HL-60 (cell line): Measurements from ENCODE around the gene IGFBP4.

Experiments
- DNase-seq, 2 experiments: peaks; one replicate each; pipeline ENCODE4 v3.0.0-alpha.2; 2010 to 2020; ENCODE audit warnings: low read depth in 1 of 2, low spot score in 1 of 2
- H3K27ac ChIP-seq: fragments of 250-450 bp; sonication (Bioruptor Pico); replicated peaks from 2 replicates; pipeline ENCODE4 v1.5.1; 2020; ENCODE audit warnings: mild to moderate bottlenecking, moderate library complexity
- H3K27me3 ChIP-seq: fragments of 250-450 bp; sonication (Bioruptor Pico); 2 replicates; pipeline ENCODE4 v1.5.1; 2021; ENCODE audit warnings: mild to moderate bottlenecking, moderate library complexity; ENCODE audit not compliant: insufficient read depth, poor library complexity, severe bottlenecking
- H3K4me3 ChIP-seq: replicated peaks from 2 replicates; pipeline ENCODE4 v1.5.1; 2011; ENCODE audit warnings: mild to moderate bottlenecking, control low read depth, low read length; ENCODE audit not compliant: insufficient read depth
- GABPA ChIP-seq: IDR thresholded peaks from 2 replicates; pipeline ENCODE4 v1.6.1; 2012; ENCODE audit warnings: low read depth
- POLR2AphosphoS5 ChIP-seq: IDR thresholded peaks from 2 replicates; pipeline ENCODE4 v1.6.1; 2012; ENCODE audit warnings: low read depth
- SPI1 ChIP-seq: IDR thresholded peaks from 2 replicates; pipeline ENCODE4 v1.6.1; 2012; ENCODE audit warnings: low read depth, mild to moderate bottlenecking, borderline replicate concordance
- TF ChIP-seq, protein P1 (sequence below): IDR thresholded peaks from 2 replicates; pipeline ENCODE4 v1.6.1; 2012; ENCODE audit warnings: low read depth; ENCODE audit not compliant: insufficient replicate concordance
- TF ChIP-seq, protein P2 (sequence below): IDR thresholded peaks from one replicate; pipeline ENCODE4 v1.5.1; 2011; ENCODE audit warnings: low read length, control low read depth, inconsistent platforms; ENCODE audit not compliant: insufficient read depth

IGFBP4 gene

DNA sequence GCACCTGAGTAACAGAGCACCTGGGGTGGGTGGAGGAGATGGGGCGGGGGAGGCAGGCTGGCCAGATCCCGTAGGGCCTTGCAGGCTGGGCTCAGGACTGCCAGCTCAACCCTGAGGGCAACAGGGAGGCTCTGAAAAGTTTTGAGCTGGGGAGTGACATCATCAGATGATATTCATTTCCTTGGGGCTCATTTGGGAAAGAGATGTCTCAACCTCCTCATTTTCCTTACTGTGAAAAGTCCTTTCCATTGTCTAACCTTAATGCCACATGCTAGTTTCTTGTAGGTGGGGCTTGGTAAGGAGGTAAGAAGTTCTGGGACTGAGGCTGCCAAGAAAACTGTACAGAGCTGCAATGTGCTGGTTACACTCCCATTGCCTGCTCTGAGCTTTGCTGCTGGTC, 54.4 kb downstream of the IGFBP4 start:
- no peak overlapping the region for H3K27ac ChIP-seq
- DNase-seq = no peak
- no peak overlapping the region for H3K4me3 ChIP-seq
- TF ChIP-seq POLR2AphosphoS5 (no peak), GABPA (no peak), SPI1 (no peak)
- TF ChIP-seq, protein P1, sequence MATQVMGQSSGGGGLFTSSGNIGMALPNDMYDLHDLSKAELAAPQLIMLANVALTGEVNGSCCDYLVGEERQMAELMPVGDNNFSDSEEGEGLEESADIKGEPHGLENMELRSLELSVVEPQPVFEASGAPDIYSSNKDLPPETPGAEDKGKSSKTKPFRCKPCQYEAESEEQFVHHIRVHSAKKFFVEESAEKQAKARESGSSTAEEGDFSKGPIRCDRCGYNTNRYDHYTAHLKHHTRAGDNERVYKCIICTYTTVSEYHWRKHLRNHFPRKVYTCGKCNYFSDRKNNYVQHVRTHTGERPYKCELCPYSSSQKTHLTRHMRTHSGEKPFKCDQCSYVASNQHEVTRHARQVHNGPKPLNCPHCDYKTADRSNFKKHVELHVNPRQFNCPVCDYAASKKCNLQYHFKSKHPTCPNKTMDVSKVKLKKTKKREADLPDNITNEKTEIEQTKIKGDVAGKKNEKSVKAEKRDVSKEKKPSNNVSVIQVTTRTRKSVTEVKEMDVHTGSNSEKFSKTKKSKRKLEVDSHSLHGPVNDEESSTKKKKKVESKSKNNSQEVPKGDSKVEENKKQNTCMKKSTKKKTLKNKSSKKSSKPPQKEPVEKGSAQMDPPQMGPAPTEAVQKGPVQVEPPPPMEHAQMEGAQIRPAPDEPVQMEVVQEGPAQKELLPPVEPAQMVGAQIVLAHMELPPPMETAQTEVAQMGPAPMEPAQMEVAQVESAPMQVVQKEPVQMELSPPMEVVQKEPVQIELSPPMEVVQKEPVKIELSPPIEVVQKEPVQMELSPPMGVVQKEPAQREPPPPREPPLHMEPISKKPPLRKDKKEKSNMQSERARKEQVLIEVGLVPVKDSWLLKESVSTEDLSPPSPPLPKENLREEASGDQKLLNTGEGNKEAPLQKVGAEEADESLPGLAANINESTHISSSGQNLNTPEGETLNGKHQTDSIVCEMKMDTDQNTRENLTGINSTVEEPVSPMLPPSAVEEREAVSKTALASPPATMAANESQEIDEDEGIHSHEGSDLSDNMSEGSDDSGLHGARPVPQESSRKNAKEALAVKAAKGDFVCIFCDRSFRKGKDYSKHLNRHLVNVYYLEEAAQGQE = no peak
- TF ChIP-seq, protein P2, sequence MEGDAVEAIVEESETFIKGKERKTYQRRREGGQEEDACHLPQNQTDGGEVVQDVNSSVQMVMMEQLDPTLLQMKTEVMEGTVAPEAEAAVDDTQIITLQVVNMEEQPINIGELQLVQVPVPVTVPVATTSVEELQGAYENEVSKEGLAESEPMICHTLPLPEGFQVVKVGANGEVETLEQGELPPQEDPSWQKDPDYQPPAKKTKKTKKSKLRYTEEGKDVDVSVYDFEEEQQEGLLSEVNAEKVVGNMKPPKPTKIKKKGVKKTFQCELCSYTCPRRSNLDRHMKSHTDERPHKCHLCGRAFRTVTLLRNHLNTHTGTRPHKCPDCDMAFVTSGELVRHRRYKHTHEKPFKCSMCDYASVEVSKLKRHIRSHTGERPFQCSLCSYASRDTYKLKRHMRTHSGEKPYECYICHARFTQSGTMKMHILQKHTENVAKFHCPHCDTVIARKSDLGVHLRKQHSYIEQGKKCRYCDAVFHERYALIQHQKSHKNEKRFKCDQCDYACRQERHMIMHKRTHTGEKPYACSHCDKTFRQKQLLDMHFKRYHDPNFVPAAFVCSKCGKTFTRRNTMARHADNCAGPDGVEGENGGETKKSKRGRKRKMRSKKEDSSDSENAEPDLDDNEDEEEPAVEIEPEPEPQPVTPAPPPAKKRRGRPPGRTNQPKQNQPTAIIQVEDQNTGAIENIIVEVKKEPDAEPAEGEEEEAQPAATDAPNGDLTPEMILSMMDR = no peak
- H3K27me3 ChIP-seq = peaks cover 19% of the 10 kb centered on the region

DNA sequence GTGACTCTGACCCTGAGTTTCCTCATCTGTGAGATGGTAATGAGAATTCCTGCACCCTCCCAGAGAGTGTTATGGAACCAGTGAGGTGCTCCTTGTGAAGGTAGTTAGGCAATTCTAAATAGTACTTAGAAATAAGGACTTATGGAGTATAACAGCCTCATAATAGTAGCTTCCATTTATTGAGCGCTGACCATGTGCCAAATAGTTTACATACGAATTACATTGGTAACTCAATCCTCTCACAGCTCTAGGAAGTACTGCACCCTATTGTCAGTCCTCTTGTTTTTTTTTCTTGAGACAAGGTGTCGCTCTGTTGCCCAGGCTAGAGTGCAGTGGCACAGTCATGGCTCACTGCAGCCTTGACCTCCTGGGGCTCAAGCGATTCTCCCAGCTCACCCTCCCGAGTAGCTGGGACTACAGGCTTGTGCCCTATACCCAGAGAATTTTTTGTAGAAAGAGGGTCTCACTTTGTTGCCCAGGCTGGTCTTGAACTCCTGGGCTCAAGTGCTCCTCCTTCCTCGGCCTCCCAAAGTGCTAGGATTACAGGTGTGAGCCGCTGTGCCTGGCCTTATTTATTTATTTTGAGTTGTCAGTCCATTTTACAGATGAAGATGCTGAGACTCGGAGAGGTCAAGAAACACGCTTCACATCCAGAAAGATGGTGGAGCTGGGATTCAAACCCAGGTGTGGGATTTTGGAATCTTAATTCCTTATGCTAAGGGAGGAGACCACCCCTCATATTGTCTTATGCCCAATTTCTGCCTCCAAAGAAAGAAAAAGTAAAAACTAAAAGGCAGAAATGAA, 55.2 kb downstream of the IGFBP4 start:
- no peak overlapping the region for H3K27ac ChIP-seq
- TF ChIP-seq, protein P1 = no peak
- TF ChIP-seq, protein P2 = no peak
- TF ChIP-seq SPI1 (no peak), POLR2AphosphoS5 (no peak)
- DNase-seq = no peak
- no peak overlapping the region for H3K4me3 ChIP-seq
- H3K27me3 ChIP-seq = peaks cover 19% of the 10 kb centered on the region

DNA sequence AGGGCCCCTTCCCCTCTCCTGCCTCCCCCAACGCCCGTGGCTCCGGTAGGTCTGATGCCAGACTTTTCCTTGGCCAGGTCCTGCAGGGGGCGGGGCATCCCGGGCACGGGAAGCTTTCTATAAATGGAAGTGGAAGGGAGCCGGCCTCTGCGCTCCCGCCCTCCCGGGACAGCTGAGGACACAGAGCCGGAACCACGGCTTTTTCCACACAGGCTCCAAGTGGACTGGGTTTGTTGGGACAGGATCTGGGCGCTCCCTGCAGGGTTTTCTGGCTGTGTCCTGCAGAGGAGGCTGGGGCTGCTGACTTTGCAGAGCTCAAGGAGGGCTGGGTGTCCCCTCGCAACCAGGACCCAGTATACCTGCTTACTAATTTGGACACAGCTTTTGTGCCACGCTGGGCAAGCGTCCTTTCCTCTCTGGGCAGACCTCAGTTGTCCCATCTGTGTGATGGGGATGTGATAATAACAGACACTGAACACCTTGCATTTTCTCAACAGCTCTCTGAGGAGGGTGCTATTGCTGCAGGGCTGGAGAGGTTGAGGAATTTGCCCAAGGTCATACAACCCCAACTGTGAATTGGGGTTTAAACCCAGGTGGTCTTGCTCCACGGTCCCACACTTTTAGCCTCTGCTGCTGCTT, 56.4 kb downstream of the IGFBP4 start:
- peaks cover 19% of the 10 kb centered on the region for H3K27me3 ChIP-seq
- no peak overlapping the region for H3K4me3 ChIP-seq
- no peak for TF ChIP-seq POLR2AphosphoS5
- TF ChIP-seq, protein P2 = no peak
- TF ChIP-seq GABPA = no peak
- no peak for TF ChIP-seq SPI1
- TF ChIP-seq, protein P1 = no peak
- DNase-seq = no peak
- no peak overlapping the region for H3K27ac ChIP-seq
